Esophagus squamous epithelium (tissue), 5 donors: ENCODE measurements around the gene GJC3. TPM values are rescaled to one million over a fixed set of nuclear protein-coding genes. Genes with fewer than 3 reads are reported as not detected.
"Not testable (repeated sequence)": the region's sequence is repeated elsewhere in the genome, so short reads cannot be mapped to it uniquely, and the experiment has no call there.

Experiments used
- DNase-seq: peaks from one replicate; lab custom pipeline; 2025; lab: John Stamatoyannopoulos, UW
- H3K27ac ChIP-seq, 4 donors: fragments of 200-600 bp; sonication (generic); one replicate each; pipeline ENCODE4 v1.5.1; 2016 to 2019; ENCODE audit warnings: mild to moderate bottlenecking in 1 of 4
- H3K27me3 ChIP-seq, 4 donors: fragments of 200-600 bp; sonication (generic); 1 replicate in 3 of 4; 2 replicates in 1 of 4; pipeline versions ENCODE4 v1.5.1 to v1.6.0; 2017 to 2021; ENCODE audit warnings: antibody characterized with exemption in 1 of 4
- H3K36me3 ChIP-seq, 3 donors: fragments of 200-600 bp; sonication (generic); one replicate each; pipeline ENCODE4 v1.5.1; 2016 to 2019
- H3K4me1 ChIP-seq, 3 donors: fragments of 200-600 bp; sonication (generic); one replicate each; pipeline ENCODE4 v1.5.1; 2017 to 2019
- H3K4me3 ChIP-seq, 4 donors: fragments of 200-600 bp; sonication (generic); 1 replicate in 3 of 4; 2 replicates in 1 of 4; pipeline ENCODE4 v1.5.1; 2016 to 2019; ENCODE audit warnings: mild to moderate bottlenecking in 2 of 4, moderate library complexity in 1 of 4
- H3K9me3 ChIP-seq, 3 donors: fragments of 200-600 bp; sonication (generic); one replicate each; pipeline ENCODE4 v1.5.1; 2016 to 2019
- CTCF ChIP-seq, 6 experiments: fragments of 450-650 bp in 4 of 6; fragments of 200-600 bp in 2 of 6; sonication (generic) in 2 of 6; IDR thresholded peaks; one replicate each; pipeline ENCODE4 v1.5.1; 2016 to 2019; ENCODE audit warnings: antibody characterized with exemption in 6 of 6, mild to moderate bottlenecking in 4 of 6, moderate library complexity in 4 of 6
- POLR2A ChIP-seq, 4 donors: fragments of 450-650 bp; IDR thresholded peaks; one replicate each; pipeline ENCODE4 v1.6.1; 2017; ENCODE audit warnings: antibody characterized with exemption in 4 of 4, mild to moderate bottlenecking in 4 of 4, moderate library complexity in 3 of 4
- WGBS, 2 donors: methylation state at CpG; one replicate each; pipeline ENCODE4 v1.1.5; 2018; 5-methylcytosine and 5-hydroxymethylcytosine counted together
- intact Hi-C: fragments of 100-400 bp; cut with DNase I; formaldehyde crosslinking; loops from one replicate; pipeline ENCODE4 v1.15.0; 2022
- total RNA-seq, 4 donors: library from RNA; depleted of rRNA; stranded (reverse); fragments of >200 nt; gene quantifications; one replicate each; pipeline ENCODE4 v1.1.0, GENCODE V29; 2016
- donor health status: DM: yes; HTN: yes; CAD: no.

Gene GJC3
- total RNA-seq, 4 donors from 2014 or later, result 0.26 TPM; not detected in 3

DNA sequence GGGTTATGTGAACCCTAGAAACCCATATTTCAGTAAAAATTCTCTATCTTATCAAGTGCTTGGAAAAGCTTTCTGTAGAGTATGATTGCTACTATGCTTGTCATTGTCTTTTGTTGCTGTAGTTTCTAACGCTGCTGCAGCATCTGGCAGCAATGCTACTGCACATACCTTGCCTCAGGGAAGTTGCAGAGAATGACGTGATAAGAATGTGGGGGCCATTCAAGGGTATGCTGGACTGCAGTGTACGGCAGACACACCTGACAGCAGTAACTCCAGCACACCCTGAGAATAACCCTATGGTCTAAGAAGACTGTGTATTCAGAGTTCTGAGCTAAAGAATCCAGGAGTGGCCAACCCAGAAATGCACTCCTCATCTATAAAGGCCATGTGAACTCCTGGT lies 30.6 kb downstream of the GJC3 start:
- no peak for DNase-seq
- Histone ChIP-seq H3K4me1 (no peaks in the 10 kb centered on the region), H3K9me3 (no peaks in the 10 kb centered on the region), H3K27me3 (no peaks in the 10 kb centered on the region), H3K4me3 (no peak overlapping the region), H3K36me3 (peaks cover 18 to 61% (median 20%) of the 10 kb centered on the region in 3 donors), H3K27ac (no peak overlapping the region)
- no peak for TF ChIP-seq POLR2A (IDR thresholded peaks at IDR 0.05)
- no peak for TF ChIP-seq CTCF (IDR thresholded peaks at IDR 0.05)
- 53 to 58% methylated on average over 3 of the region's 3 CpGs for WGBS, 2 donors
- intact Hi-C loops, result no loop called here

DNA sequence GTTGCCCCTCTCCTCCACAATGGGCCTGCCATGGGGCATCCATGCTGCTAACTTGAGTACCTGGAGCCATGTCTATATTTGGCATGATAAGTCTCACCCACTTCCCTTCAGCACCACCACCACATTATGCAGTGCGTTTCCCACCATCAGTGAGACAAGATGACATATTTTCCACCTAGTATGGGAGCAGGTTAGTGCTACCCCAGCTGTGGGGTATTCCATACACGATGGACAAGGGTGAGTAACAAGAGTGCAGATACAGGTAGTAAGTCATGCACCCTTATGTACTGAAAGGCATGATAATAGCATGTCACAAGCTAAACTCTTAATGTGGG lies 31.4 kb downstream of the GJC3 start:
- Histone ChIP-seq H3K36me3 (peaks cover 12 to 54% (median 14%) of the 10 kb centered on the region in 3 donors), H3K27me3 (no peaks in the 10 kb centered on the region), H3K9me3 (no peaks in the 10 kb centered on the region), H3K4me1 (no peaks in the 10 kb centered on the region), H3K27ac (no peak overlapping the region), H3K4me3 (no peak overlapping the region)
- TF ChIP-seq CTCF (IDR thresholded peaks at IDR 0.05) (no peak), POLR2A (IDR thresholded peaks at IDR 0.05) (no peak)
- 80 to 100% methylated on average over 1 of the region's 2 CpGs for WGBS, 2 donors
- intact Hi-C loops, result no loop called here
- no peak for DNase-seq

GRCh38 chr7:99897322-99898022 lies 31.9 kb downstream of the GJC3 start:
- WGBS, 2 donors, result 88% methylated on average over 6 of the region's 6 CpGs
- Histone ChIP-seq H3K9me3 (no peaks in the 10 kb centered on the region), H3K4me1 (no peaks in the 10 kb centered on the region), H3K27ac (no peak overlapping the region), H3K36me3 (peaks cover 7 to 54% (median 10%) of the 10 kb centered on the region in 3 donors), H3K4me3 (no peak overlapping the region), H3K27me3 (no peaks in the 10 kb centered on the region)
- DNase-seq, result no peak
- TF ChIP-seq CTCF (IDR thresholded peaks at IDR 0.05), result no peak
- TF ChIP-seq POLR2A (IDR thresholded peaks at IDR 0.05), result no peak
- intact Hi-C loops, result no loop called here

- Histone ChIP-seq H3K9me3 (no peaks in the 10 kb centered on the region), H3K36me3 (peaks cover 0 to 54% (median 0%) of the 10 kb centered on the region in 3 donors), H3K4me1 (no peaks in the 10 kb centered on the region), H3K27me3 (no peaks in the 10 kb centered on the region), H3K27ac (no peak overlapping the region), H3K4me3 (no peak overlapping the region)
- intact Hi-C loops, result no loop called here
- DNase-seq, result no peak
- TF ChIP-seq CTCF (IDR thresholded peaks at IDR 0.05) (no peak), POLR2A (IDR thresholded peaks at IDR 0.05) (no peak)
Measured at GRCh38 chr7:99894738-99895137, 34.7 kb downstream of the GJC3 start.

- DNase-seq, result no peak
- H3K4me3 ChIP-seq, result no peak overlapping the region
- no peaks in the 10 kb centered on the region for H3K27me3 ChIP-seq
- intact Hi-C loops, result no loop called here
- no peaks in the 10 kb centered on the region for H3K9me3 ChIP-seq
- H3K4me1 ChIP-seq, result no peaks in the 10 kb centered on the region
- no peak for TF ChIP-seq POLR2A (IDR thresholded peaks at IDR 0.05)
- no peak for TF ChIP-seq CTCF (IDR thresholded peaks at IDR 0.05)
- H3K27ac ChIP-seq, result no peak overlapping the region
- peaks cover 0 to 44% (median 0%) of the 10 kb centered on the region in 3 donors for H3K36me3 ChIP-seq
- WGBS, 2 donors, result 71 to 73% methylated on average over 5 of the region's 5 CpGs
Measured at GRCh38 chr7:99893280-99893679, 36.1 kb downstream of the GJC3 start.

- H3K27ac ChIP-seq, H3K4me1 ChIP-seq, H3K27me3 ChIP-seq, H3K9me3 ChIP-seq, DNase-seq, H3K4me3 ChIP-seq, intact Hi-C loops: not testable (repeated sequence)
- H3K36me3 ChIP-seq, result peaks cover 0 to 39% (median 0%) of the 10 kb centered on the region in 3 donors
- 93% methylated on average over 2 of the region's 2 CpGs for WGBS, 2 donors
Measured at GRCh38 chr7:99890348-99890747, 39.1 kb downstream of the GJC3 start.

DNA sequence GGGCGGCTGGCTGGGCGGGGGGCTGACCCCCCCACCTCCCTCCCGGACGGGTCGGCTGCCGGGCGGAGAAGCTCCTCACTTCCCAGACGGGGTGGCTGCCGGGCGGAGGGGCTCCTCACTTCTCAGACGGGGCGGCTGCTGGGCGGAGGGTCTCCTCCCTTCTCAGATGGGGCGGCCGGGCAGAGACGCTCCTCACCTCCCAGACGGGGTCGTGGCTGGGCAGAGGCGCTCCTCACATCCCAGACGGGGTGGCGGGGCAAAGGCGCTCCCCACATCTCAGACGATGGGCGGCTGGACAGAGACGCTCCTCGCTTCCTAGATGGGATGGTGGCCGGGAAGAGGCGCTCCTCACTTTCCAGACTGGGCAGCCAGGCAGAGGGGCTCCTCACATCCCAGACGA lies 41.1 kb downstream of the GJC3 start:
- DNase-seq, intact Hi-C loops, H3K4me3 ChIP-seq, H3K27me3 ChIP-seq, H3K27ac ChIP-seq, H3K4me1 ChIP-seq, H3K9me3 ChIP-seq: not testable (repeated sequence)
- no CpG with 5 or more reads among the region's 29 CpGs for WGBS, 2 donors
- peaks cover 0 to 39% (median 0%) of the 10 kb centered on the region in 3 donors for H3K36me3 ChIP-seq
